ENCODE measurements around the gene PC. TPM values are rescaled to one million over a fixed set of nuclear protein-coding genes. Genes with fewer than 3 reads are reported as not detected.
"Not testable (repeated sequence)": the region's sequence is repeated elsewhere in the genome, so short reads cannot be mapped to it uniquely, and the experiment has no call there.

Gene PC
- polyA plus RNA-seq, 1 donor: 25.4 TPM

- DNase-seq: no peak
Observed at GRCh38 chr11:66979336-66979980, 21.3 kb upstream of the PC start.

DNA sequence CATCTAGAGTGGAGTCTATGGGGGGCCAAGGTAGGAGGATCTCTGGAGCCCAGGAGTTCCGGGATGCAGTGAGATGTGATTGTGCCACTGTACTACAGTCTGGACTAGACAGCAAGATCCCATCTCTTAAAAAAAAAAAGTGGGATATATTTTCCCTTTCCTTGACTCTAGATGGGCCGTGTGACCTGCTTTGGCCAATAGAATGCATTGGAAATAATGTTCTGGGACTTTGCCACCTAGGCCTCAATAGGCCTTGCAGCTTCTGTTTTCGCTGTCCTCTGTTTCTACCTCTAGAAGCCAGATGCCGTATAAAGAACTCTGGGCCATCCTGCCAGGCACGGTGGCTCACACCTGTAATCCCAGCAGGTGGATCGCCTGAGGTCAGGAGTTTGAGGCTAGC, 20.5 kb upstream of the PC start:
- no peak for DNase-seq

DNA sequence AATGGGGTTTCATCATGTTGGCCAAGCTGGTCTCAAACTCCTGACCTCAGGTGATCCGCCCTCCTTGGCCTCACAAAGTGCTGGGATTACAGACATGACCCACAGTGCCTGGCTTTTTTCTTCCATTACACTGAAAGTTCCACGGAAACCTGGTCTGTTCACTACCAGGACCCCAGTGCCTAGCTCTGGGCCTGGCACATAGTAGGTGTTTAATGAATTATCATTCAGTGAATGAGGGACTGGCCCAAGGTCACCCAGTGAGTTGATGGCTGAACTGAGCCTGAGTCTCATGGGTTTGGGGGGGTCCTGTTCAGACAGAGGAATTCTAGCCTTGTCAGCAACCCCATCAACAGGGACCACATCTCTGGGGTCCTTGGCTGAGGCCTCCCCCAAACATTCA, 20.0 kb upstream of the PC start:
- DNase-seq: no peak

GRCh38 chr11:66976925-66977324, 18.7 kb upstream of the PC start:
- no peak for DNase-seq

DNA sequence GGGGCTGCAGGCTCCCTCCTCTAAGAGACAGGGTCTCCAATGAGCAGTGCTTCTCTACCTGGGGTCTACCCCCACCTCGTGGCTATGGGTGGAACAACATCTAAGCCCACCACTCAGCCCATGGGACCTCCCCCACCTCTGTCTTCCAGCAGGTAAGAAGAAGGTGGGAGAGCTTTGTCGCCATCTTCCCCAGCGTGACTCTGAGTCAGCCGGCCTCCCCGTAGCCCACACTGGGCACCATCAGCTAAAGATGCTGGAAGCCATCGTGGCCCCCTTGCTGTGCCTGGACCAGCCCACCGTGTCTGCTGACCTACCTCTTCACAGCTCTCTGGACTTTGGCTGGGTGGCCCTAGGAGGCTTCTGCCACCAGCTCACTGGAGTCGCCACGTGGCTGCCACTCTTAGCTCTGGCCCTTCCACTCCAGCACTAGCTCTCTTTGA, 17.9 kb upstream of the PC start:
- no peak for DNase-seq

DNA sequence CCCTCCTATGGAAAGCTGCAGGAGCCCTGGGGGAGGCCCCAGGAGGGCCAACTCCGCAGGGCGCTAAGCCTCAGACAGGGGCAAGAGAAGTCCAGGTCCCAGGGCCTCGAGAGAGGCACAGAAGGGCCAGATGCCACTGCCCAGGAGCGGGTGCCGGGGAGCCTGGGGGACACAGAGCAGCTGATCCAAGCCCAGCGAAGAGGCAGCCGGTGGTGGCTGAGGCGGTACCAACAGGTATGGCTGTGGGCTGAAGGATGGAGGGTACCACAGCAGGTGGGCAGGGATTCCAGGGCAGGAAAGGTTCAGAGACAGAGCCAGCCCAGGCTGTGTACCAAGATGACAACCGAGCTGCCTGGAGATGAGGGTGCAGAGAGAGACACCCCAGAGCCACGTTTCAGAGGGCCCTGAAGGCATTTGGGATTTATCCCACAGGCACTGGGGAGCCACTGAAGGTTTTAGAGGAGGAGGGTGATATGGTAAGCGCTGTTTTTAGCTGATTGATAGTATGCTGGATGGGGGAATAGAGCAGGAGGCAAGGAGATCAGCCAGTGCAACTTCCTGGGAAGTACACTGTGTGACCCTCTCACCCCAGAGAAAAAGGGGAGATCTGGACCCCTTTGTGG, 17.3 kb upstream of the PC start:
- DNase-seq: no peak

DNA sequence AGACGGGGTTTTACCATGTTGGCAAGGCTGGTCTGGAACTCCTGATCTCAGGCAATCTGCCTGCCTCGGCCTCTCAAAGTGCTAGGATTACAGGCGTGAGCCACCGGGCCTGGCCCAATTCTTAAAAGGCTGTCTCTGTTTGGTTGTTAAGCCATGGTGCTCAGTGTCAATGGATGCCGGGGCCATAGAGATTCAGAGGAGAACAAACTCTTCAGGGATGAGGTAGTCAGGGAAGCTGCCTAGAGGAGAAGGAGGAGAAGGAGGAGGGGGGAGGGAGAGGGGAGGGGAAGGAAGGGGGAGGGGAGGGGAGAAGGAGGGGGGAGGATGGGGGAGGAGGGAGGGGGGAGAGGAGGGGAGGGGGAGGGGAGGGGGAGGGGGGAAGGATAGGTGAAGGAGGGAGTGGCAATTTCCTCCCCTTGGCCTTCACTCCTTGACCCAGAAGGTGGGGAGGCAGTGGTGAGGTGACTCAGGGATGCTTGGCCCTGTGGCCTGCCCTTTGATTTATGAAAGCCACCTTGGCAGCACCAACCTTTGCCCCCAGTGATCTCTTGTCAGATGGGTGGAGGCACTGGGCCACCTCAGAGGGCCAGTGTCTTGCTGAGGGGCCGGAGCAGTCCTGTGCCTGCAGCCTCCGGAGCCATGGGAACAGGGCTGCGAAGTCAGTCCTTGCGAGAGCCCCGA, 16.7 kb upstream of the PC start, which contains the start of gene C11orf86:
TSS of gene C11orf86 (plus strand) at position 581 of the 681 bp plus-strand sequence. CDS start at position 640, 59 bp downstream.
- no peak for DNase-seq

DNA sequence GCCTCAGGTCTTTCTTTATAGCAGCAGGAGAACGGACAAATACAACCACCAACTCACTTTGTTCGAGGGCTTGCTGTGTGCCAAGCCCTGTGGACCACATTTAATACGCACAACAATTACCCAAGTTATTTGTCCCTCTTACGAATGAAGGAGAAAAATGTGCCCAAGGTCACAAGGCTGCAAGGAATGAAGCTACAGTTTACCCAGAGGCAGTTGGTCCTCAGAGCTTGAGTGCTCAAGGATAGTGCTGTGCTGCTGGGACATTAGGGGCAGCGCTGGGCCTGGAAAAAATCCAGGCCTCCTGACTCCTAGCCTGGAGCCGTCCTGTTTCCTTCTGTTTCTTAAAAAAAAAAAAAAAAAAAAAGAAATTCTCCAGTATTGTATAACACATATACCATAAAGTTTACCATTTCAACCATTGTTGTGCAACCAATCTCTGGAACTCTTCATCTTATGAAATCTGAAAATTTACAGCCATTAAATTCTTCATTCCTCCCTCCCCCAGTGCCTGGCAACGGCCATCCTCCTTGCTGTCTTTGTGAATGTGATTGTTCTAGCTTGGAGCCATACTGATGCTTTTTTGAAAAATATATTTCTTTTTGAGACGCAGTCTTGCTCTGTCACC, 15.9 kb upstream of the PC start:
- DNase-seq: no peak

DNA sequence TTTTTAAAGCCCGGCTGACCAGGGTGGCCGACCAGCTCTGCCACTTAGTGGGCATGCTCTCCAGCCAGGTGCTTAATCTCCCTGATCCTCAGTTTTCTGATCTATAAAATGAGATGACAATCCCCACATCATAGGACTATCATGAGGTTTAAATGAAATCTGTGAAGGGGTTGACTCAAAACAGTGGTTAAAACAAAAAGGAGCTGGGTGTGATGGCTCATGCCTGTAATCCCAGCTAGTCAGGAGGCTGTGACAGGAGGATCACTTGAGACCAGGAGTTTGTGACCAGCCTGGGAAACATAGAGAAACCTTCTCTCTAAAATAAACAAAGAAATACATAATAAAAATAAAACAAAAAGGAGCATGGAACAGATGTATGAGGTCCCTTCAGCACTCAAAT, 13.3 kb upstream of the PC start:
- no peak for DNase-seq

DNA sequence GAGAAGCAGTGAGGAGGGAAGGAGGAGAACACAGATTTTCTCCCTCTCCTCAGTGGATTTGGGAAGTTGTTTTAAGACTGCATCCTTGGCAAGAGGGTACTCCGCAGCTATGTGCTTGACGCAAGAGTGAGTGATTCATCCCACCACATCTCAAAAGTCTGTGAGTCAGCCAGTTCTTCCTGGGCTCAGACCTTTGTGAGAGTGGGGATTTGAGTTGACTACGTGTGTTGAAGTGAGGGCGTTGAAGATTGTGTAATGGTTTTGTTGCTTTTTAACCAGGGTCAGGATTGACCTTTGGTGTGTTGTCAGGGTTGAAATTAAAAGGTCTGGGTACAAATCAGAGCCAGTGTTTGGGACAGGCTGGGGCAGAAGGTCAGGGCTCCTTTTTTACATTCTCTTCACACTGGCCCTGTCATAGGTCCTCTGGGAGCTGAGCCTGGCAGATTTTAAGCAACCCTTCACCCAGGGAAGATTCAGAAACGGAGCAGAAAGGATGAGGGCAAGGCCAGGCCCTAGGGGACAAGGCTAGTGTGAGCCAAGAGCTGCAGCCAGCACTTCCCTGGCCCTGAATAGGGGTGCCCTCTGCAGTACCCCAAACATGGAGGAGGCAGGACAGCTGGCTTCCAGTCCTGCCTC, 12.7 kb upstream of the PC start:
- no peak for DNase-seq

DNA sequence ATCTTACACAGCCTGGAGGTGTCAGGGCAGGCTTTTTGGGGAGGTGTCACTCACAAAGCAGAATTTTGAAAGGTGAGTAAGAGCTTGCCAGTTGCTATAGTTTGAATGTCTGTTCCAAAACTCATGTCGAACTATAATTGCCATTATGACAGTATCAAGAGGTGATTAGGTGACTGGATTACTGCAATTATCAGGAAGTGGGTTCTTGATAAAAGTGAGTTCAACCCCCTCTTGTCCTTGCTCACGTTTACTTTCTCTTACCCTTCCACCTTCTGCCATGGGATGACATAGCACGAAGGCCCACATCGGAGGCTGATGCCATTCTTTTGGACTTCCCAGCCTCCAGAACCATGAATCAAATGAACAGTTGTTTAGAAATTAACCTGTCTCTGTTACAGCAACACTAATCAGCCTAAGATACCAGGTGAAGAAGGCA, 12.2 kb upstream of the PC start:
- DNase-seq: no peak

- no peak for DNase-seq
Observed at GRCh38 chr11:66969584-66970225, 11.5 kb upstream of the PC start.

DNA sequence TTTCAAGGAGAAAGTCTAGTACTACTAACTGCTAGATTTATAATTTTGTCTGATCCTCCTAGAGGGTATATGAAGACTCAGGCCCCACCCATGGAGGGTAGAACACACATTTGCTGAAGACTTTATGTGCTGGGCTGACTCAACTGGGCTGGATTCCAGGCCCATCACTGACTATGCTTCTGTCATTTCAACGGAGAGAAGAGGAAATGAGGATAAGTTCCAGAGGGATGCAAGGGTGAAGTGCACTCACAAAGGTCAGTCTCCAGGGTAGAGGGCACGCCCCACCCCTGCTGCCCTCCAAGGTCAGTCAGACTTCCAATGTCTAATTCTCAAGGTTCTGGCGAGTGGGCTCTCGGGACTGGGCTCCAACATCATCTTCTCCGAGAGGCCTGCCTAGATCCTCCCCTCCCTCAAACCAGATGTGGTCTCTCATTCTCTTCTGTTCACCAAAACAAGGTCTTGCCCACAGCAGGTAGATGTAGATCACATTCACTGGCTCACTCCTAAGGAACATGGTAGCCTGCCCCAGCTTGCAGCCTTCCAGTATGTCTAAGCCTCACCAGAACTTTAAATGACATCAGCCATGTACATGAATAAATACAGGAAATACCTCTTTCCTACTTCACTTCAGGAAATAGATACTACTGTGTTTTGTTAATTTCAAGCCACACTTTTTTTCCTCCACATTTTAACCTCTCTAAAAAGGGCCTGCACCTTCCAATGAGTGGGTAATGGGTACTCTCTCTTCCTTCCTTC, 9.7 kb upstream of the PC start:
- DNase-seq: no peak

- DNase-seq: no peak
Observed at GRCh38 chr11:66966351-66966750, 8.2 kb upstream of the PC start.

GRCh38 chr11:66964495-66964894, 6.3 kb upstream of the PC start:
- DNase-seq: no peak

DNA sequence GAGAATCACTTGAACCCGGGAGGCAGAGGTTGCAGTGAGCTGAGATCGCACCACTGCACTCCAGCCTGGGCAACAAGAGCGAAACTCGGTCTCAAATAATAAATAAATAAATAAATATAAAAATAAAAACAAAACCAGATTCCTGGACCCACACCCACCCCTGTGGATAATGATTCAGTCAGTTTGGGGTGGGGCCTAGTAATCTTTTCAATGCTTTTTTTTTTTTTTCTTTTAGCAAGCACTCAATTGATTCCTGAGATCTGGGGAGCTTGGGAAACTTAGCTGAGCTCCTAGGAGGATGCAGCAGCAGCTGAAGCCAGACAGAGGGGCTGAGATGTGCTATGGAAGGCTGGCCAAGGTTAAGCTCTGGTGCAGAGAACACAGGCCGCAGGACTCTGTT, 4.6 kb upstream of the PC start:
- no peak for DNase-seq

DNA sequence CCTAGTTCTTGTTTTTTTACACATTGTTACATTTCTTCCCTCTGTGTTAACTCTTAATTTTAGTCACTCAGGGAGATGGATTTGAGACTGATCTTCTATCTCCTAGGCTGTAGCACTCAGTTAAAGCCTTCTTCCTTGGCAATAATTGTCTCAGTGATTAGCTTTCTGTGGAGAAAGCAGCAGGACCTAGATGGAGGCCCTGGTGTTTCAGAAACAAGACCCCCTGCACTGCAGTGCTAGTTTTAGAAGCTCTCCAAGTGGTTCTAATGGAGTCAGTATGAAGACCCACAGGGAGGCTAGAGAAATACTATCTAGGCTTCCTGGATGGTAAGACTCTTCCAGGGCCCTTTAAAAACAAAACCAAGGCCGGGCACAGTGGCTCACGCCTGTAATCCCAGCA, 4.1 kb upstream of the PC start:
- DNase-seq: no peak

GRCh38 chr11:66961691-66962213, 3.6 kb upstream of the PC start:
- DNase-seq: not testable (repeated sequence)

- DNase-seq: no peak
Observed at GRCh38 chr11:66958956-66959274, 732 bp upstream of the PC start.

DNA sequence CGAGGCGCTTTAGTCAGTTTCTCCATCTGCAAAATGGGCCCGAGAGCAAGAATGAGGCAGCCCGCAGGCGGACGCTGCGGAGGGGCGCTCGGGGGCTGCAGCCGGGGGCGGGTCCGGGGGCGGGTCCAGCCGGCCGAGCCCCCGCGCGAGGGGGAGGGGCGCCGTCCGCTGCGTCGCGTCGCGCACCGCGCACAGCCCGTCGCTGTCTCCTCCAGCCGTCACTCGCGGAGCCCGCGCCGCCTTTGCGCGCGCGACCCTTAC, 282 bp downstream of the PC start:
- DNase-seq: no peak

- no peak for DNase-seq
Observed at GRCh38 chr11:66956689-66957290, 1.4 kb downstream of the PC start.
